C4-2B (cell line): ENCODE data around the gene ITGBL1.

Experiments used
- CTCF ChIP-seq: fragments of 450-650 bp; conservative IDR thresholded peaks from 2 replicates; pipeline ENCODE4 v1.5.1; 2017; ENCODE audit warnings: mild to moderate bottlenecking
- ZFX ChIP-seq: fragments of 450-650 bp; IDR thresholded peaks from 2 replicates; pipeline ENCODE4 v1.6.1; 2017

DNA sequence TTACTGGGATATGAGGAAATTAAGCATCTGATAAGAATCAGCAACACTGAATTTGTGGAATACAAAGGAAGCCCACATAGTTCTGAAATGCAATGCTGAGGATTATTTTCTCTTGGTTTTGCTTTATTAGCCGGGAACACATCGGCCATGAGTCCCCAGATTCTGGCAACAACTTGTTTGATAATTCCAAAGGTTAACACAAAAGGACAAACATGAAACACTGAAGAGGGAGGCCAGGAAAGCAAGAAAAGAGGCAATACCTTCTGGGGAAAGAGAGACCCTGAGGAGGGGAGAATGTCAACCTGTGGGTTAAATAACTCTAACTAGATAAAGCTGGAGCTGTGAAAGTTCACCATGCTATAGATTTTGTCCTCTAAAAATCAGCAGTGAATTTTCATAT is 285.9 kb downstream of the ITGBL1 start:
- TF ChIP-seq CTCF = no peak
- TF ChIP-seq ZFX = no peak
